ELF-1 (cell line): ENCODE results near the gene PTPRU.

Experiments used
- DNase-seq: peaks from one replicate; pipeline ENCODE4 v3.0.0-alpha.2; 2016; ENCODE audit warnings: low read depth, low spot score

PTPRU gene

DNA sequence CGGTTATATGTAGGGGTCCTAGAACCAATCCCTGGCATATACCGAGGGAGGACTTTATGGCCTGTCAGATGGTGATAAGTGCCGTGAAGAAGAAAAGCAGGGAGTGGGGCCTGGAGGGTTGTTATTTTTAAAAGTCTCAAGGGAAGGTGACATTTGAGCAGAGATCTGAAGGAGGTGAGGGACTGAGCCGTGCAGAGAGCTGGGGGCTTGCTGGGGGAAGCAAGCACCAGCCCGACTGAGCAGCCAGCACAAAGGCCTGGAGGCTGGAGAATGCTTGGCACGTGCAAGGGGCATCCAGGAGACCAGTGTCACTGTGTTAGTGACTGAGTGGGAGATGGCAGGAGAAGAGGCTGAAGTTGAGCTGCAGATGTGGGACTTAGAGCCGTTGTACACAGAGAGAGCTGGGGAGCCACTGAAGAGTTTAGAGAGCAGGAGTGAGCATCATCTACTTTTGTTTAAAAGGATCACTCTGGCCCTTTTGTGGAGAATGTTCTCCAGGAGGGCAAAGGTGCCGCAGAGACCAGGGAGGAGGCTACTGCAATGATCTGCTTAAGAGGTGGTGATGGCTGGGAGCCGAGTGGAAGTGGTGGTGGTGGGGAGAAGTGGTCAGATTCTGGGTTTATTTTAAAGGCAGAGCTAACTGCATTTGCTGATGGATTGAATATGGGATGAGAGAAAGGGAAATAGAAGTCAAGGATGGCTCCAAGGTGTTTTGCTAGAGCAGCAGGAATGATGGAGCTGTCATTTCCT lies 31.2 kb downstream of the PTPRU start:
- DNase-seq: no peak

DNA sequence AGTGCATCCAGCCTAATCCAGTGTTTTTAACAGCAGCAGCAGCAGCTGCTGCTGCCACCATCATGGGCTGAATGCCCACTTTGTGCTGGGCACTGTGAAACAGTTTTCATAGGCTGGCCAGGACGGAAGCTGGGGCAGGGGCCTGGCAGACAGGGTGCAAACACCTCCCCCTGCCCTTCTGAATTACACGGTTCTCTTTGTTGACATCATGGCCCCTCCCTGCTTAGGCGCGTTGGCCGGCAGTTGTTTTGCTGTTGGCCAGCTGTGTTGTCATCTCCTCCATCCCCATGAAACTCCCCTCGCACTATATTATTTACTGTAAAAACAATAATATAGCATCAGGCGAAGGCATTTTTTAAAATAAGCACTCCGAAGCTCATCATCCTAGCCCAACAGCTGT lies 33.1 kb downstream of the PTPRU start:
- no peak for DNase-seq

DNA sequence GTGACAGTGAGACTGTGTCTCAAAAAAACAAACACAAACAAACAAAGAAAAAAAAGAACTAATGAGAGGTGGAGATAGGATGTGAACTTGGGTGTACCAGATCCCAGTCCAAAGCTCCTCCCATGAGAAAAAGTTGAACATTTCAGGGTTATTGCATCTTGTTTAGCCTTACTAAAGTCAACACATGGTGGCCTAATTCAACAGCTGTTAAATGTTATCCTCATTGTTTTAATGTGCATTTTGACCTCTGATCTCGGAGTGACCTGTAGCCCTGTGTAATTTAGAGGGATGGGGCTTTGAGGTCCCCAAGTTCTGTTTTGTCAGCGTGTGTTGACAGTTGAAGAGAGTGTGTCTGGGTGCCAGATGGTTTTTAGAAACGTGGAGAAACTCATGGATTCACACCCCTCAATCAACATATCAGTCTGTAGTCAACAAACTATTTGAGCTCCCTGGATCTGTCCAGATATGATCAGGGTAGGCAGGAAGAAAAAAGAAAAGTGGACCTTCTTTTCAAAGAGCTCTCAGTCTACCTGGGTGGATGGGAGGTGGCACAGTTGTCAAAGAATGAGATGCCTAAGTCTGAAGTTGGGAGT lies 34.7 kb downstream of the PTPRU start:
- DNase-seq: no peak

DNA sequence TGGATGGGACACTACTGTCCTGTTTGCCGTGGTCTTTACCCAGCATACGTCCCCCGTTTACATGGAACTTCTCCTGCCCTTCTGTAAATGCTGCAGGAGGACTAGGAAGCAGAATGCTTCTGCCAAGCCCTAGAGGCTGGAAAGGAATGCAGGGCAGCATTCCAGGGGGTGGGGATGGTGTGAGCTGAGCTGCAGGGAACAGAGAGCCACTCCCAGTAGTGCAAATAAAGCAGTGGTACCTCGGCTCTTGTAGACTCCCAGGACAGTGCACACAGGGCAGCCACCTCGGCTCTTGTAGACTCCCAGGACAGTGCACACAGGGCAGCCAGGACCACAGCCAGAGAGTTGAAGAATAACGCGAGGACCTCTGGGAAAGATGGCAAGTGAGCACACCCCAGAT lies 35.4 kb downstream of the PTPRU start:
- peak; percentile 91 for DNase-seq

DNA sequence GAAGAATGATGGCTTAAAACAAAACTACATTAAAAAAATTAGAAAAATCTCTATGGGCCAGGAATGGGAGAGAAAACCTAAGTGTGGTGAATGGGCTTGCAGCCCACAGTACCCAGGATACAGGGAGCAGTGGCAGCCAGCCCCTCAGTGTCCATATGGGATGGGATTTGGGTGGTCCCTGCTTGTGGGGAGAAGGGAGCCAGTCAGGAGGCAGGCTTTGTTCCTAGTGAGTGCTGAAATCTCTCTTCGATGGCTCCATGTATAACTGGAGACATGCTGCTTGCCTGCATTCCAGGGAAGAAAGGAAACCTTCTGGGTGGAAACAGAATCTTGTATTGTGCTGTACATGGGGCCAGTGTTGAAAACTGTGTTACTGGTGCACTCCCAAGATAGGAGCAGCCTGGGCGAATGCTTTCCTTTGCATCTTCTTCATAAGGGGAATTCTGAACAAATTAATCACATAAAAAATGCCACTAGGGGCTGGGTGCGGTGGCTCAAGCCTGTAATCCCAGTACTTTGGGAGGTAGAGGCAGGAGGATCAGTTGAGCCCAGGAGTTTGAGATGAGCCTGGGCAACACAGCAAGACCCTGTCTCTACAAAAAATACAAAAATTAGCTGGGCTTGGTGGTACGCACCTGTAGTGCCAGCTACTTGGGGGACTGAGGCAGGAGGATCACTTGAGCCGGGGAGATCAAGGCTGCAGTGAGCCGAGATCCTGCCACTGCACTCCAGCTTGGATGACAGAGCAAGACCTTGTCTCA lies 36.0 kb downstream of the PTPRU start:
- peak; percentile 30 for DNase-seq

DNA sequence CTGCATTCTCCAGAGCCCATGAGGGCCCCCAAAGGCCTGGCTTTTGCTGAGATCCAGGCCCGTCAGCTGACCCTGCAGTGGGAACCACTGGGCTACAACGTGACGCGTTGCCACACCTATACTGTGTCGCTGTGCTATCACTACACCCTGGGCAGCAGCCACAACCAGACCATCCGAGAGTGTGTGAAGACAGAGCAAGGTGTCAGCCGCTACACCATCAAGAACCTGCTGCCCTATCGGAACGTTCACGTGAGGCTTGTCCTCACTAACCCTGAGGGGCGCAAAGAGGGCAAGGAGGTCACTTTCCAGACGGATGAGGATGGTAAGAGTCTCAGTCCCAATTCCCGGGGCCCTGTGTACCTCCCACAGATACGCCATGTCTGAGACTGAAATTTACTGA lies 39.1 kb downstream of the PTPRU start:
- DNase-seq: no peak

DNA sequence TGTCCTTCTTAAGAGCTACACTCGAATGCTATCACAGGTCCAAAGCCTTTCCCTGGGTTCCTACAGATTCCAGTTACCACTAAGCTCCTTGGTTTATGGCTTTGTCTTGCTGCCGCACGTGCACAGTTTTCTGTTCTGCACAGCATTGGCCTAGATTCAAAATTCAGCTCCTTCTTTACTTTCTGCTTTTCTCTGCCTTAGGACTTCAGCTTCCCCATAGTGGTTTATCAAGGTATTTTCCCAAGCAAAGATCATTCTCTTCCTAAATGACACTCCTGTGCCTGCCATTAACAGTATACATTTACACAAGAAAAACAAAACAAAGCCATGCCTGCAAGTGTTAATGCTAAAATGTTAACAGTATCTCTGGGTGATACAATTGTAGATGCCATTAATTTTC lies 41.8 kb downstream of the PTPRU start:
- DNase-seq: no peak

DNA sequence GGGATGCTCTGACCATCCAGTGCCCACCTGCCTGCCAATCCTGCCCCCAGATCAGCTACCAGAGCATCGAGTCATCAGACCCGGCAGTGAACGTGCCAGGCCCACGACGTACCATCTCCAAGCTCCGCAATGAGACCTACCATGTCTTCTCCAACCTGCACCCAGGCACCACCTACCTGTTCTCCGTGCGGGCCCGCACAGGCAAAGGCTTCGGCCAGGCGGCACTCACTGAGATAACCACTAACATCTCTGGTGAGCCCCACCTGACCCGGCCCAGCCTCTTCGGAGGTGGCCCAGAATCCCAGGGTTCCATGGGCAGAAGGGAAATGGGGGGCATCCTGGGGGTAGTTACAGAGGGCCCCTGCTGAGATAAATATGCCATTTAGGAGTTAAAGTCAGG lies 43.1 kb downstream of the PTPRU start:
- no peak for DNase-seq

DNA sequence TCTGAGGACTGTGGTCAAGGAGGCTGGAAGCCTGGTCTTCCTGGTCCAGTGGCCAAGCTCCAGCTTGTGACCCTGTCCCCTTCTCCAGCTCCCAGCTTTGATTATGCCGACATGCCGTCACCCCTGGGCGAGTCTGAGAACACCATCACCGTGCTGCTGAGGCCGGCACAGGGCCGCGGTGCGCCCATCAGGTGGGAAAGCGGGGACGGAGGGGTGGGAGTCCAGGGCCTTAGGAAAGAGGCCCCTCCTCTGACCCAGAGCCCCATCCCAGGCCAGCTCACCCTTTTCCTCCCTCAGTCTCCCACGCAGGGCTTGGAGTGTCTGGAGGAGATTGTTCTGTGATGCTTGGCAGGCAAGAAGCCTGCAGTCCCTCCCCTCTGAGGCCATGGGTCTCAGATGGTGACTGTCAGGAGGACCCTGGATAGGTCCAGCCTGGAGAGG lies 43.6 kb downstream of the PTPRU start:
- DNase-seq: no peak

DNA sequence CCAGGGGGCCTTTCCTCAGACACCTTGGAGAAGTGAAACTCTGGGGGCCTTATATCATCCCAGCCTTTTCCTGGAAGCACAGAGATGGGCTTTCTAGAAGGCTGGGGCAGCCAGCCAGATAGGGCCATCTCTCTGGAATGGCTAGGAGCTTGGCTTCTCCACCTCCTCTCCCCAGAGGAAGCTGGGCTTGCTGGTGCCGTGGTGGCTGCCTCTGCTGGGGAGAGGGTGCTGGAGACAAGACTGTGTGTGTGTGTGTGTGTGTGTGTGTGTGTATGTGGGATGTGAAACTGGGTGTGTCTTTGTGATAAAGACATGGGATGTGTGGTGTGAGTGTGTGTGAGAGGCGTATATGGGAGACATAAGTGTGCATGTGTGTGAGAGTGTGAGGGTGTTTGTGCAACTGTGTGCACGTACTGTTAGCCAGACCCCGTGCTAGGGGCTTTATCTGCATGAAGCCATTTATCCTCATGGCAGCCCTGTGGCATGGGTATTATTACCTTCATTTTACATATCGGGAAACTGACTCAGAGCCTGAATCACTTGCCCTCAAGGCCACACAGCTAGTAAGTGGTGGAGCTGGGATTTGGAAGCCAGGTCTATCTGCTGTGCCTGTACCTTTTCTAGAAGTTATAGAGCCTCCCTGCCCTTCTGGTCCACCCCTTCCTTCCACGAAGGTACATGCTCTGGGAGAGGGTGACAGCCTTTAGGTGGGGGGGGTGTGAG lies 44.2 kb downstream of the PTPRU start:
- no peak for DNase-seq

DNA sequence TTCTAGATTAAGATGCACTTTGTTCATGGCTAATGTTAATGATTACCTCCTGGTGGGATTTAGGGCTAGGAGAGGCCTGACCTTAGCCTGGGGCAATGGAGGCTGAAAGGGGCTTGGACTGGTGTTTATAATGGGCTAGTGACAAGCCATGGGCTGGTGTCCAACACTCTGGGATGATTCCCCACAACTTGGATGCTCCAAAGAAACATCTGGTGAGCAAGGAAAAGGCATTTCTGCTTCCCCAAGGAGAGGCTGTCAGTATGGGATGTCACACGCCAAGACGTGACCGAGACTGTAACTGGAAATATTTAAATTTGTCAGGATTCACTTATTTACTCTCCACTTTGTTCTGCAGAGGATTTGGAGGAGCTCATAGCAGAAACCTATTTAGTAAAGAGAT lies 45.2 kb downstream of the PTPRU start:
- DNase-seq: no peak

DNA sequence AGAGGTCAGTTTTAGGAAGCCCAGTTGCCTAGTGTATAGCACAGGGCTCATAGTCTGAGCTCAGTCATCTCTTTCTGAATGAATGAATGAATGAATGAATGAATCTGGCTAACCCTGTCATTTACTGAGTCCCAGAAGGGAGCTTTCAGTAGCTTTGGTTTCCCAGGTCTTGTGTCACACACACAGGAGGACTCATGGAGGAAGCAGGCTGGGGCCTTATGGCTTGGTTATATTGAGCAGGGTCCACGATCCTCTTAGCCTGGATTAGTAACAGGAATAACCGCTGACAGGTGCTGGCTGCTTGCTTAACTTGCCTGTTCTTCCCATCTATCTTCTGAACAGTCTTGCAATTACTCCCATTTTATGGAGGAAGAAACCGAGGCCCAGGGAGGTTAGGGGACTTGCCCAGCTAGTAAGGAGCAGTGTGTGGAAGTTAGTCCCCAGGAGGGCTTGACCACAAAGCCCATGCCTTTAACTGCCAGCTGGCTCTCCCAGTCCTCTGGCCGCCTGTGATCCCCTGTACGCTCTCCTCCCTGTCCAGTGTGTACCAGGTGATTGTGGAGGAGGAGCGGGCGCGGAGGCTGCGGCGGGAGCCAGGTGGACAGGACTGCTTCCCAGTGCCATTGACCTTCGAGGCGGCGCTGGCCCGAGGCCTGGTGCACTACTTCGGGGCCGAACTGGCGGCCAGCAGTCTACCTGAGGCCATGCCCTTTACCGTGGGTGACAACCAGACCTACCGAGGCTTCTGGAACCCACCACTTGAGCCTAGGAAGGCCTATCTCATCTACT lies 46.0 kb downstream of the PTPRU start:
- DNase-seq: no peak

DNA sequence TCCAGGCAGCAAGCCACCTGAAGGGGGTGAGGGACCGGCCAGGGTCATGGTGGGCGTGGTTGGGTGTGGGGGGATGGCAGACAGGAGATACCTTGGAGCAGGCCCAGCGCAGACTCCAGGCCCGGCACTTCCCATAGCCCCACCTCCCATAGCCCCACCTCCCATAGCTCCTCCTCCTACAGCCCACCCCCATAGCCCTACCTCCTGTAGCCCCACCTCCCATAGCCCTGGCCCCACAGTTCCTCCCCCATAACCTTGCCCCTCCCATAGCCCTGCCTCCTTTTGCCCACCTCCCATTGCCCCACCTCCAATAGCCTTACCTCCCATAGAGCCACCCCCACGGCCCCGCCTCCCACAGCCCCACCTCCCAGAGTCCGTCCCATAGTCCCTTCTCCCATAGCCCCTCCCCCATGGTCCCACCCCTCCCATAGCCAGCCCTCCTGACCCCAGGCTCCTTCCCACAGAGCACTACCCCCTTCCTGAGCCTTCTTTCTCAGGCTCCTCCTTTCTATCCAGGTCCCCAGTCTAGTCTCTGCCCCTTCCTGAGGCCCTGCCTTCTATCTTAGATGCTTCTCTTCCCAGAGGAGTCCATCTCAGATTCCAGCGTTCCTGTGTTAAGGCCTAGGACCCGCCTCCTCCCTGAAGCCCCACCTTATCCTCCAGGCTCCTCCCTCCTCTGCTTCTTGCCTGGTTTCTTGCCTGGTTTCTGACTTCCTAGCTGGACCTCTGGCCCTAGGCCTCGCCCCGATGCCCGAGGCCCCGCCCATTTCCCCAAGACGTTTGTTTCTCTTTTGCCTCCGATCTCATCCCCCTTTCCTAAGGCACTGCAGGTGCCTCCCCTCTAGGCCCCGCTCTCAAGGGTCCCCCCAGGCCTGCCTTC lies 46.8 kb downstream of the PTPRU start:
- DNase-seq: peak; percentile 99

DNA sequence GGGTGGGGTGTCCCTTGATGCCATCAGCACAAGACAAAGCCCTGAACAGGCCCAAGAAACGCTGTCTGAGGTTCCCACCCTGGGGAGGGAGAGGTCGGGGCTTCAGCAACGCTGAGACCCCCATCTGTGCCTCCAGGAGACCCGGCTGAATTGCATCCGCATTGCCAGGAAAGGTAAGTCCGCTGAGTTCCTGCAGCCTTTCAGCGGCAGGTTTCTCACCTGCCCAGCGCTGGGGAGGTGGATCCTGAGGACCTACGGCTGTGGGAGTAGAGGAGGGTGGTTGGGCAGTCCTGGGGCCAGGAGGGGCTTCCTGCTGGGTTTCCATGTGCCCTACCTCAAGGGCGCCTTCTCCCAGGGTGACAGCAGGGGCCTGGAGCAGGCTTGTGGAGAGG lies 47.5 kb downstream of the PTPRU start:
- DNase-seq: no peak

DNA sequence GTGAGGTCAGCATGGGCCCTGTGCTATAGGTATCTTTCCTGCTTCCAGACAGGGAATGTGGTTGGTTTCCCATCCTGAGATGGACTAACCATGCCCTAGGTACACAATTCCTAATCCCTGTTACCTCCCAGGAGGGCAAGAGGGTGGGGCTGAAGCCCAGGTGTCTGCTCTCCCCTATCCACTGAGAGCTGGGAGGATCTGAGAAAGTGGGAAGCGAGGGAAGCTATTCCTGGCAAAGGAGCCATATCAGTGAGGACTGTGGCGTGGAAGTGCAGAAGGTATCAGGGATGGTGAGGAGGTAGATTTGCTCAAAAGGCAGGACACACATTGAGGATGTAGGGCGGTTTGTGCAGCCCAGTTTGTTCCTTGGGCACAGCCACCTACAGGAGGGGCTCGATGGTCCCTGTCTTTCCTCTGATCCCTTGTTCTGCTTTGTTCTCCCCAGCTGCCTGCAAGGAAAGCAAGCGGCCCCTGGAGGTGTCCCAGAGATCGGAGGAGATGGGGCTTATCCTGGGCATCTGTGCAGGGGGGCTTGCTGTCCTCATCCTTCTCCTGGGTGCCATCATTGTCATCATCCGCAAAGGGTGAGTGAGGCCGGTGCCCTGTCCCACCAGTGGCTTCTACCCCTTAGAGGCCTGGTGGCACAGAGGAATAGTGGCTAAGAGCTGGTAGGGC lies 48.1 kb downstream of the PTPRU start:
- DNase-seq: no peak

DNA sequence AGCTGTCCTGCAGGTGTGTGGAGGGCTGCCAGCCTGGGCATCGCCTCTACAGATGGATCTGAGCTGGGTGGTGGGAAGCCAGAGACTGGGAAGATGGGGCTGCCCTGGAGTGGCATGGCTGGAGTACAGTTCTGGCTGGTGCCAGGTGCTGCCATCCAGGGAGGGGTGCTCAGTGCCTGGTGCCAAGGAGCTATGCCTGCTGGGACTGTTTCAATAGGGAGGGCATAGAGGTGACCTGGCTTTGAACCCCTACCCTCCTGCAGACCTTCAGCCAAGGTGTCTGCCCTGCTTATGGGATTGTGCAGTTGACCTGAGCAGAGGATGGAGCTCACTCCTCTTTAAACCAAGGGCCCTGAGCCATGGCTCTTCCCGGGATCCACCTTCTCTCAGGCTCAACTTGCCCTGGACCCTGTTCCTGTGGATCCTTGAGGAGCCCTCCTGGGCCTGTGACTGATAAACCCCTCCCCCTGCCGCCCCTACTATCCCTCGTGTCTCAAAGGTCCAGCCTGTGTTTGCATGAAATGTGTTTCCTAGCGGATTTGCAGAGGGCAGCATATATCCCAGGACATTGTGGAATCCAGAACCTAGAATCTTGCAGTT lies 48.7 kb downstream of the PTPRU start:
- DNase-seq: no peak

DNA sequence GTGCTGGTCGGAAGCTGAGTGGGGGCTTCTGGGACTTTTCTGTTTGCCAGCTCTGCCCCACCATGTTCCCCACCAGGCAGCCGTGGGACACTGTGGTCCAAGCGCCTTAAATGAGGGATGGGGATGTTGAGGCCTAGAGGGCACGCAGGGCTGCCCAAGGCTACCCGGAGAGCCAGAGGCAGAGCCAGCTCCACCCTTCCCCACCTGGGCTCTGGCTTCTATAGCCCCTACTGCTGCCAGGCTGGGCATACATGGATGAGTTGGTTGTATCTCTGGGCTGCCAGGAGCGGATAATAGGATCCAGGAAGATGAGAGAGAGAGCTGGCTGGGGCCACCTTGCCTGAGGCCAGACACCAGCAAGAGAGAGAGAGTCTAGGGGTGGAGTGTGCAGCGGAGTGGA lies 49.4 kb downstream of the PTPRU start:
- no peak for DNase-seq

DNA sequence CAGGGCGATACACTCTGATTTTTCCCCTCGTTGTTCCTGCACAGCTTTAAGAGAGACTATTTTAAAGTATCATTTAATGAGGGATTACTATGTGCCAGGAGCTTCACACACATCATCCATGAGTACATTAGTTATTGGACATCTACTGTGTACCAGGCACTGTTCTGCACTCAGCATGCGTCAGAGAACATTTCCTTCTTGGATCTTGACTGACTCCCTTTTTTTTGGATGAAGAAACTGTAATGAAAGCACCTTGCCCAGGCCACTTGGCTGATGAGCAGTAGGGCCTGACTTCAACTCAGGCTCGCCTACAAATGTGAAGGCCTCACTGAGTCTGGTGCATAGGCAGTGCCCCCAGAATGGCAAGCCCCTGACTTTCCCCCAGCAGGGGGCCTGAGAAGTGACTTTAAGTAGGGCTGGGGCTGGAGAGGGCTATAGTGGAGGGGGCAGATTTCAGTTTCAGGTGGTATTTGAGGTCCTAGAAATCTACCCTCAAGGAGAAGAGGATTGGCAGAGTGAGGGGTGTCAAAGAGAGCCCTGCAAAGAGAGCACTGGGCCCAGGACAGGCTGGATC lies 50.0 kb downstream of the PTPRU start:
- no peak for DNase-seq

DNA sequence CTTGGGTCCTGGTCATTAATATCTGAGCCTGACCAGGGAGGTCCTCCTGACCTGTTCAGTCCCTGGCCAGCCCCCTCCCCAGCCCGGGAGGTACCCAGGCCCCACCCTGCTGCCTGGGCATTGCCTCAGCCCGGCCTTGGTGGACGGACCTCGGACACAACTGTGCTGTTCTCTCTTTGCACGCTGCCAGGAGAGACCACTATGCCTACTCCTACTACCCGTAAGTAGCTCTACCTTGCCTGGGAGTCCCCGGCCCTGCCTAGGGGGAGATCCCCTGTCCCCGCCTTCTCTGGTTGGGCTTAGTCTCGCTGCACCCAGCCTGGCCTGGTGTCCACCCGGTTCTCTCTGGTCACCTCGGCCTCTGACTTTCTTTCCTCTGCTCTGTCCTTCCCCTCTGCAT lies 53.2 kb downstream of the PTPRU start:
- DNase-seq: no peak
